Activated T-cell treated with anti-CD3 and anti-CD28 coated beads, Interleukin-2, amount 50 U/mL, for 24 hours (primary cell): ENCODE data around the gene THOC1.
A peak's percentile ranks its signal among the peaks of the same experiment; 100 is the strongest.
"Not testable (repeated sequence)": the region's sequence is repeated elsewhere in the genome, so short reads cannot be mapped to it uniquely, and the experiment has no call there.

Source experiments
- DNase-seq: peaks from one replicate; pipeline ENCODE4 v3.0.0-alpha.2; 2020
- H3K27ac Mint-ChIP-seq: 2 replicates; pipeline ENCODE4 v1.8.0; 2020; ENCODE audit warnings: mild to moderate bottlenecking, mixed read lengths
- H3K27me3 Mint-ChIP-seq: 2 replicates; pipeline ENCODE4 v1.8.0; 2020; ENCODE audit warnings: mixed read lengths
- H3K36me3 Mint-ChIP-seq: 2 replicates; pipeline ENCODE4 v1.8.0; 2020; ENCODE audit warnings: low read depth, mixed read lengths
- H3K4me1 Mint-ChIP-seq: 2 replicates; pipeline ENCODE4 v1.8.0; 2020; ENCODE audit warnings: low read depth, mixed read lengths
- H3K4me3 Mint-ChIP-seq: 2 replicates; pipeline ENCODE4 v1.8.0; 2020; ENCODE audit warnings: mild to moderate bottlenecking, moderate library complexity, mixed read lengths
- H3K9me3 Mint-ChIP-seq: 2 replicates; pipeline ENCODE4 v1.8.0; 2020; ENCODE audit warnings: mixed read lengths

Gene THOC1

DNA sequence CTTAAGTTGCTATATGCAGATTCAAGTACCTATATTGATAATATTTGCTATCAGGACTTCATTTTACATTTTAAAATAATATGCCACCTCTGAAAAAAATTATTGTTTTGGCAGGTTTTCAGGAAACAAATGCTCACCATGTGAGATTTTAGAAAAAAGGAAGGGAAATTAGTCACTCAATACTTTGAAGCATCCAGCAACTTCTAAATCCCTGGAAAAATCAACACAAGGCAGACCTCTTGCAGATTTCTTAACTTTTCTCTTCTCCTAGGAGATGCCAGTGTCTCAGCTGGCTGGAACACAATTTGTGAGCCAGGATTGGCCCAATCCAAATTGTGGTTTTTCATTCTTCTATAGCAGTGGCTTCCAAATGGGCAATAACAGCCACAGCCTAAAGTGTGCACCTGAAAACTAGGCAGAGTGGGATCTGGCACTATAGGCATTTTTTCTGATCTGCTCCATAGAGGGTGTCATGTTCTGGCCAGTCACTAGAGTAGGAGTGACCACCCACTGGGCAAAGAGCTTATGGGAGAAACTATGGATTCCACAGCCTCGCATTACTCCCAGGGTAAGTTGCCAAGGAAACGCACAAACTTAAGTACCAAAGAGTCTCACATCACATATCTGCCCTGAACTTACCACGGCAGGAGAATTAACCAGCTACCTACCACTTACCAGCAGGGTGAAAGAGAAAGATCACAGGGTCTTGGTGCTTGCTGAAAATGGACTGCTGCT is 28.1 kb upstream of the THOC1 start:
- no peak for DNase-seq
- Mint-ChIP-seq H3K36me3 (no peaks in the 10 kb centered on the region), H3K27ac (no peak overlapping the region), H3K9me3 (no peaks in the 10 kb centered on the region), H3K4me3 (no peak overlapping the region), H3K27me3 (peaks cover 12% of the 10 kb centered on the region), H3K4me1 (no peaks in the 10 kb centered on the region)

DNA sequence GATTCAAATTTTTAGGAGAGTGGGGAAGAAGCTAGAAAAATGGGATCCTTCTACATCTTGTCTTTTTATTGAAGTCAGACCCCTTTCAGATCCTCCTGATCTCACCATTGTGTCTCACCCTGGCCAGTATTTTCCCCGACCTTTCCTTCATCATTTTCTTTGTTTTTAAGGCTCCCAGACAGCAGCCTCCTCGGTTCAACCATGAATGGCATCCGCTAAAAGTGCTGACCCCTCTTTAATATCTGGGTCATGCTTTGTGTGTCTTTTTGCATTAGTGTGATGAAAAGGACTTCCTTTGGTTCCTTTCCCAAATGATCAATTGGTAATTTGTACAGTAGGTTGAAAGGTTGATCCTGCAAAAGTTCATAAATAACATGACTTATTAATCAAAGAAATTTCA is 26.7 kb upstream of the THOC1 start:
- Mint-ChIP-seq H3K4me3 (no peak overlapping the region), H3K27me3 (peaks cover 20% of the 10 kb centered on the region), H3K9me3 (no peaks in the 10 kb centered on the region), H3K27ac (no peak overlapping the region), H3K36me3 (no peaks in the 10 kb centered on the region), H3K4me1 (no peaks in the 10 kb centered on the region)
- DNase-seq: no peak

DNA sequence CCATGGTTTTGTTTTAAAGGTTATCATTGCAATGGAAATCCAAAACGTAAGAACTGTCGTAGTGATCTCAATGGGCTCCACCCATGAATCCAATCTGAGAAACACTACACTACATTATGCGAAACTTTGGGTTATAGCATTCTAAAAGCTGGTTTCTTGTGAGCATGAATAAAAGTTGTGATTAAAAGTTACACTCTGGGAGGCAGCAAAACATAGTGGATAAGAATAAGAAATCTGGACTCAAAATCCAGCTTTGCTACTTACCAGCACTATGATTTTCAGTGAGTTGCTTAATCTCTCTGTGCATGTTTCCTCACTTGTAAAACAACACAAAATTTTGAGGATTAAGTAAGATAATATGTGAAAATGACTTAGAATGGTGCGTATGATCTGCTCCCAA is 25.7 kb upstream of the THOC1 start:
- Mint-ChIP-seq H3K36me3 (no peaks in the 10 kb centered on the region), H3K9me3 (no peaks in the 10 kb centered on the region), H3K27ac (no peak overlapping the region), H3K4me3 (no peak overlapping the region), H3K27me3 (peaks cover 27% of the 10 kb centered on the region), H3K4me1 (no peaks in the 10 kb centered on the region)
- DNase-seq: no peak

DNA sequence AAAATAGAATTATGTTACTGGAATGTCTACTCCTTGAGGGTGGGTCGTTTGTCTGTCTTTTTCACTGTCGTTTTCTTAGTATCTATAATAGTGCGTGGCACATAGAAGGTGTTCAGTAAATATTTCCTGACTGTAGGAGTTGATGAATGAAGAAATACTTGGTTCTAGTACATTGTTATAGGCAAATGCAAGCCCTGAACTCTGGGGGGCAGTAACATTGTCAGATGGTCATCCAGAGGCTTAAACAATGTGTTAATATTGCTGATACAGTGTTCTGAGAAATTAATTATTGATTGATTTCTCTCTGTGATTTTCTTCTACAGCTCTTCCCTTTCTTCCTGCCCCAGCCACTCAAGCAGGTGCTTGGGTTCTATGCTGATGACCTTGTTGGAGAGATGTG is 24.4 kb upstream of the THOC1 start:
- Mint-ChIP-seq H3K9me3 (no peaks in the 10 kb centered on the region), H3K27me3 (peaks cover 33% of the 10 kb centered on the region), H3K4me3 (no peak overlapping the region), H3K4me1 (no peaks in the 10 kb centered on the region), H3K27ac (no peak overlapping the region), H3K36me3 (no peaks in the 10 kb centered on the region)
- no peak for DNase-seq

DNA sequence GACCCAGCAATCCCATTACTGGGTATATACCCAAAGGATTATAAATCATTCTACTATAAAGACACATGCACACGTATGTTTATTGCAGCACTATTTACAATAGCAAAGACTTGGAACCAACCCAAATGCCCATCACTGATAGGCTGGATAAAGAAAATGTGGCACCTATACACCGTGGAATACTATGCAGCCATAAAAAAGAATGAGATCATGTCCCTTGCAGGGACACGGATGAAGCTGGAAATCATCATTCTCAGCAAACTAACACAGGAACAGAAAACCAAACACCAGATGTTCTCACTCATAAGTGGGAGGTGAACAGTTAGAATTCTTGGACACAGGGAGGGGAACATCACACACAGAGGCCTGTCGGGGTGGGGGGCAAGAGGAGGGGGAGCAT is 22.1 kb upstream of the THOC1 start:
- H3K36me3 Mint-ChIP-seq, DNase-seq, H3K9me3 Mint-ChIP-seq, H3K4me3 Mint-ChIP-seq, H3K27ac Mint-ChIP-seq: not testable (repeated sequence)
- peaks cover 12% of the 10 kb centered on the region for H3K4me1 Mint-ChIP-seq
- peaks cover 37% of the 10 kb centered on the region for H3K27me3 Mint-ChIP-seq

DNA sequence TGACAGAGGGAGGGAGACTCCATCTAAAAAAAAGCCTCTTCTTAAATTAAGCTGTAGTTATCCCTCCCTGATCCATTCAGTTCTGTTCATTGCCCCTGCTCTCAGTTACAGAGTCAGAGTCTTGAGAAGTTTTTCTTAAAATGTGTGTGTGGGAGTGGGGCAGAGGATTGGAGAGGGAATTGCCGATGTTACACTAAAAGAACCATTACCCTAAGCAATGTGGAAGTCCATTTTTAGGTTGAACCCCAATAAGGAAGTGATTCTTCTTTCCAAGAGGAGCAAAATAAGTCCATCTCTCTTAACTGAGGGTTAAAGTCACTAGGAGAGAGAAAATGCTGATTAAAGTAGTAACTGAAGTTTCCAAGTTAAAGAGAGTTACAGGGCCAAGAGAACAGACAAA is 21.2 kb upstream of the THOC1 start:
- DNase-seq: no peak
- H3K27me3 Mint-ChIP-seq: peaks cover 37% of the 10 kb centered on the region
- H3K27ac Mint-ChIP-seq: no peak overlapping the region
- no peaks in the 10 kb centered on the region for H3K36me3 Mint-ChIP-seq
- H3K9me3 Mint-ChIP-seq: no peaks in the 10 kb centered on the region
- peaks cover 12% of the 10 kb centered on the region for H3K4me1 Mint-ChIP-seq
- no peak overlapping the region for H3K4me3 Mint-ChIP-seq

DNA sequence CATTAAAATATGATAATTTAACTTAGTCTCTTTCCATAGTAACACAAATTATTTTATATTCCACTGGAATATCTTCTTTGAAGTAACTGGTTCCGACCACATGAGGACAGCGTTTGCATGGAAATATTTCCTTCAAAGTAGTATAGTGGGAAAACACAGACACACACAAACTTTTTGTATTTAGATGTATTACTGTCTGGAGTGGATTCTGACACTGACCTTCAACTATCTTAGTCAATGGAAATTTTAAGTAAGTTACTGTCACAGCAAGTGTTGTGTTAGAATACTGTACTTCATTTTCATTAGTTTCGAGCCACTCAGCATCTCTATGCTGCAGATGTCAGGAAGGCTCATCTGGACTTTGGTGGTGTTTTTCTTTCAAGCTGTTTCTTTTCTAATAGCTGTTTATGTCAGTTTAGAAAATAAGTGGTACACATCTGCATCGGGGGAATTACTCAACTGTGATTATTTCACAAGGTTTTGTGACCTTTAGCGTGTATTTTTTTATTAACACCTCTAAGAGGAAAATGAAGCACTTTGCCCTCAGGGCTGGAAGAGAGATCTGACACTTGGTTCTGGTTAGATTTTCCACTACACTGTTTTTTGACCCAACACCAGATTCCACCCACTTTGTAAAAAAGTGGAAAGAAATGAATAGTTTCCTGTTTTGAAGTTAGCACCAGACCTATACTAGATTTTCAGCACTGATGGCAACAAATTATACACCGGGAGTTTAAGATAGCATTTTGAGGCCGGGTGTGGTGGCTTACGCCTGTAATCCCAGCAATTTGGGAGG is 18.9 kb upstream of the THOC1 start:
- no peak overlapping the region for H3K27ac Mint-ChIP-seq
- no peak for DNase-seq

DNA sequence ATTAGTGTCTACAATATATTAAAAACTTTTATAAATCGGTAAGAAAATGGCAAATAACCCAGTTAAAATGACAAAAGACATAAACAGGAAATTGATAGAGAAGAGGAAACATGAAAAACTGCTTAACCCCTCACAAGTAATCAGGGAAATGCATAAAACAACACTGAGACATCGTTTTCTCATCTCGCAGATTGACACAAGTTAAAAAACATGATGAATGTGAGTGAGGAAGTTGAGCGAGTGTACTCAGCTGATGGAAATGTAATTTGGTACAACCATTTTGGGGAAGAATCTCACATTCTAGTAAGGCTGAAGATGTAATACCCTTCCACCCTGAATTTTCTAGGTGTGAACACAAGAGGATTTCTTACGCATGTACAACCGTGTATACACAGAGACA is 18.0 kb upstream of the THOC1 start:
- no peak overlapping the region for H3K4me3 Mint-ChIP-seq
- H3K4me1 Mint-ChIP-seq: peaks cover 12% of the 10 kb centered on the region
- H3K9me3 Mint-ChIP-seq: no peaks in the 10 kb centered on the region
- H3K27ac Mint-ChIP-seq: no peak overlapping the region
- H3K27me3 Mint-ChIP-seq: peaks cover 39% of the 10 kb centered on the region
- no peak for DNase-seq
- H3K36me3 Mint-ChIP-seq: no peaks in the 10 kb centered on the region

More for the DNA sequence above, 18.9 kb upstream of the THOC1 start:
- Mint-ChIP-seq H3K36me3 (no peaks in the 10 kb centered on the region), H3K4me1 (peaks cover 12% of the 10 kb centered on the region), H3K27me3 (peaks cover 35% of the 10 kb centered on the region), H3K9me3 (no peaks in the 10 kb centered on the region), H3K4me3 (no peak overlapping the region)

DNA sequence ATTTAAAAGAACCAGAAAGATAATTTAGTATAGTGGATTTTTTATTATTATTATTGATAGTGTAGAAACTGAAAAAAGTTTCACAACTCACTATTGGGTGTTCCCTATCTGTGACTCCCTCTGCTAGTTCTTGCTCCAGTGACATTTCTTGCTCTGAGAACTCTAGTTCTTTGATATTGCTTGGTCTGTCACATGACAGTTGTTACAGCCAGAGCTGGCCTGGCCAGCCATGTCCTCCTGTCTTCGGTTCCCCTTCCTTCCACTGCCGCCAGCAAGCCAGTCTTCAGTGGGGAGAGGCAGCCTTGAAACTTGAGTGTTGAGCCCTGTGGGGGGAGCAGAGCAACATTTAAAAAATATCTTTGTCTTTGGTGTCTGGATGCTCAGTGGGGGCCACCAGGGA is 7.6 kb upstream of the THOC1 start:
- Mint-ChIP-seq H3K36me3 (no peaks in the 10 kb centered on the region), H3K9me3 (no peaks in the 10 kb centered on the region), H3K4me1 (no peaks in the 10 kb centered on the region), H3K4me3 (no peak overlapping the region), H3K27me3 (peaks cover 3% of the 10 kb centered on the region), H3K27ac (no peak overlapping the region)
- no peak for DNase-seq

DNA sequence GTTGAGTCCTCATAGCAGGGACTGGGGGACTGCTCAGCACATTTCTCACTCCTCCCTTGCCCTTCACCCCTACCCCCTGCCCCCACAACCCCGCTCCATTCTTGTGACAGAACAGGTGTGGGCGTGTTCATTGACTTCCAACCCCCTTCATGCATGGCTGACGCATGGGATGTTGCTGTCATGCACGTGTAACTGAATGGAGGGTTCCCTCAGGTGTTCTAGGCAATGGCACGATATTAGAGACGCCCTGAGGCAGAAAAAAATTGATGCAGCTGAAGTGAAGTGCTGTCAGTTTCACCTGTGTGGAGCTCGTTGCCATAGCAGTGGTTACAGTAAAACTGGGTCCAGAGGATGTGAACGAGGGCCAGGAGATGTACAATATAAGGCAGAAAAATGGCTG is 6.5 kb upstream of the THOC1 start:
- Mint-ChIP-seq H3K4me3 (no peak overlapping the region), H3K4me1 (peaks cover 6% of the 10 kb centered on the region), H3K36me3 (peaks cover 3% of the 10 kb centered on the region), H3K27ac (no peak overlapping the region), H3K27me3 (peaks cover 2% of the 10 kb centered on the region), H3K9me3 (no peaks in the 10 kb centered on the region)
- no peak for DNase-seq

DNA sequence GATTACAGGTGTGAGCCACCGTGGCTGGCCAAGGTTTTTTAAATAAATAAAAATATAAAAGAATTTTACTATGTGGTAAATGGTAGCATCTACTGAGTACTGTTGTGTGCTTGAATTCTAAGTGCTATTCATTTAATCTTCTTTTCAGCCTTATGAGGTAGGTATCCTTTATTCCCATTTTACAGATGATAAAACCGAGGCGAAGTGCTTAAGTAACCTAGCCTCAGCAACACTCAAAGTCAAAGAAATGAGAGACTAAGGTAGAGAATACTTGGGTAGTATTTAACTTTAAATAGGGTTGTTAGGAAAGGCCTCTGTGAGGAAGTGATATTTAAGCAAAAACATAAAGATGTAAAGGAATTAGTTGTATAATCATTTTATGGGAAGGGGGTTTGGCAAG is 5.7 kb upstream of the THOC1 start:
- DNase-seq: no peak
- Mint-ChIP-seq H3K36me3 (peaks cover 4% of the 10 kb centered on the region), H3K27ac (no peak overlapping the region), H3K4me3 (no peak overlapping the region), H3K4me1 (peaks cover 12% of the 10 kb centered on the region), H3K9me3 (no peaks in the 10 kb centered on the region), H3K27me3 (no peaks in the 10 kb centered on the region)

DNA sequence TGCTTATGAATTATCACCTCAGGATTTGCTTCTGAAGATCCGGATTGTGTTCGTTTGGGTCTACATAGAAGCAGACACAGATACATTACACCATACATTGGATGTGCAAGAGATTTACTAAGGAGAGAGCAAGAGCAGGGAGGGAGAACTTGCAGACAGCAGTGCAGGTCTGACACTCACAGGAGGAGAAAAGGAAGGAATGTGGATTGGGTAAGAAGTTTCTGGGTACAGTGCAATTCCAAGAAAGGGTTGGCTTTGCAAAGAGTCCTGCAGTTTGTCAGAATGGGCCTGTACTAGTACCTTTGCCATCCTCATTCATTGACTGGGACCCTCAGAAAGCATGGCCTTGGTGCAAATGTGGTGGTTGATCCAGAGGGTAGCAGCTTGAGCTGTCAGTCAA is 4.8 kb upstream of the THOC1 start:
- no peaks in the 10 kb centered on the region for H3K9me3 Mint-ChIP-seq
- H3K4me1 Mint-ChIP-seq: peaks cover 12% of the 10 kb centered on the region
- no peak overlapping the region for H3K27ac Mint-ChIP-seq
- DNase-seq: no peak
- peaks cover 13% of the 10 kb centered on the region for H3K36me3 Mint-ChIP-seq
- no peak overlapping the region for H3K4me3 Mint-ChIP-seq
- H3K27me3 Mint-ChIP-seq: no peaks in the 10 kb centered on the region

DNA sequence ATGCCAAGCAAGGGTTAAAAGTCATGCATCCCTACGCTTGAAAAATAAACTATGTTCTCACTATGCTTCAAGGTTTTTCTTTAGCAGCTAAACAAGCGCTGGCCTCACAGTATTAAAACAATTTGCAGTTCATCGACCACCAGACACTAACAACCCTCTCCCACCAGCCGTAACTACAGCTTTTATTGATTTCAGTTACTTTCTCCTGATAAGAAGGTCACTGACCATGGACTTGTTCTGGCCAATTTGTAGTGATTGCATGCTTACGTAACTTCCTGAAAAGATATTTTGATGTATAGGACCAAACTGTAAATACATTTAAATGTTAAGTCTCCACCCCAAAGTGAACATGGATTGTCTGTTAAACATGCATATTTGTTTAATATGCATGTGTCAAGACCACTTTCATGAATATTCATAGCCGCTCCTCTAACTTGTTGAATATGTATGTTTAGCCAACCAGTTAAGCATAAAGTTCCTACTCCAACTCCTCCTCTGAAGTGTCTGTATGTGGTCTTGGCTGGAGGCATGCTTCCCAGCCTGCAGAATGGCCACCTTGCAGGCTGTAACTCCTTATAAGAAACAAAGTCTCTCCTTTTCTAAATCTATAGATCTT is 1.7 kb upstream of the THOC1 start:
- H3K4me3 Mint-ChIP-seq: peak overlapping the region; percentile 91
- H3K9me3 Mint-ChIP-seq: no peaks in the 10 kb centered on the region
- H3K27me3 Mint-ChIP-seq: no peaks in the 10 kb centered on the region
- DNase-seq: no peak
- H3K27ac Mint-ChIP-seq: peak overlapping the region; percentile 1
- peaks cover 35% of the 10 kb centered on the region for H3K4me1 Mint-ChIP-seq
- H3K36me3 Mint-ChIP-seq: peaks cover 38% of the 10 kb centered on the region

DNA sequence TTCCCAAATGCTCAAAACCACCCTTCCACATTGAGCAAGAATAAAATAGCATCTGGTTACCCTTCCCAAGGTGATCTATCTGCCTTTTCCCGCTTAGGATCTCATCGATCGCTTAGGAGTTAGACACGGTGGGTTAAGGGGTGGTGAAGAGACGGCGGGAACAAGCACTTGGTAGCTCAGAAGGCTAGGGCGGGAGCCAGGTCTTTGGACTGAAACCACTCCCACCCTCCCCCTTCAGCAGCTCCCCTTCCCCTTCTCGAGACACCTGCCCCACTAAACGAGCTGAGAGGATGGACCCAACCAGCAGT is 513 bp downstream of the THOC1 start:
- peak overlapping the region; percentile 97 for H3K27ac Mint-ChIP-seq
- H3K27me3 Mint-ChIP-seq: no peaks in the 10 kb centered on the region

DNA sequence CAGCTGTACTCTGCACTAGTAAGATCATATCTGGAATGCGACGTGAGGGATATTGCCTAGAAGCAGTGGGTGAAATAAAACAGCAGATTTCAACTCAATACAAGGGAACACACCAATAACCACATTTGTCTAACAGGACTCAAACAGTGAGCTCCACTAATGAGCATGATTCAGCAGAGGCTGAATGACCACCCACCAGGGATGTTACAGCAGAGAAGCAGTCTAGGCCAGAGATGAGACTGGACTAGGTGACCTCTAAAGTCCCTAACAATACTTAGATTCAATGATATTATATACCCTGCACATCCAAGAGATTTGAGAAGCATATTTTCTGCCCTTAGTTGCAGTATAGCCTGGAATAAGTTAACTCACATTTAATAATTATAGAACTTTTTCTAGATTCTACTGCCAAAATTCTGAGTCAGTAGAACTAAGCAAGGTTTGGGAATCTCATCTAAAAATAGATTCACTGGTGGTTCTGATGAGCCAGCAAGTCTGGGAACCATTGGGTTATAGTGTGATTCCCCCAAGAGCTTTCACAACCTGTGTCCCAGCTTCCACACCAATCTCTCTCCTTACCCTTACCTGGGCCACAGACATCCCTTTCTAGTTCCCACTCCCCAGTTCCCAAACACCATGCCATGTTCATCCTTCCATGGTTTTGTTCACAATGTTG is 6.3 kb downstream of the THOC1 start:
- H3K27me3 Mint-ChIP-seq: no peaks in the 10 kb centered on the region

More for the DNA sequence above, 513 bp downstream of the THOC1 start:
- peak overlapping the region; percentile 91 for H3K4me3 Mint-ChIP-seq
- H3K4me1 Mint-ChIP-seq: peaks cover 40% of the 10 kb centered on the region
- H3K36me3 Mint-ChIP-seq: peaks cover 60% of the 10 kb centered on the region
- no peak for DNase-seq
- no peaks in the 10 kb centered on the region for H3K9me3 Mint-ChIP-seq

More for the DNA sequence above, 6.3 kb downstream of the THOC1 start:
- no peak overlapping the region for H3K4me3 Mint-ChIP-seq
- peaks cover 28% of the 10 kb centered on the region for H3K4me1 Mint-ChIP-seq
- peaks cover 92% of the 10 kb centered on the region for H3K36me3 Mint-ChIP-seq
- H3K27ac Mint-ChIP-seq: no peak overlapping the region
- DNase-seq: no peak
- H3K9me3 Mint-ChIP-seq: no peaks in the 10 kb centered on the region
